AG04450 (cell line): ENCODE data around the gene ULK4. TPM values are rescaled to one million over a fixed set of nuclear protein-coding genes. Genes with fewer than 3 reads are reported as not detected.
A peak's percentile ranks its signal among the peaks of the same experiment; 100 is the strongest.

Source experiments
- CTCF ChIA-PET: fragments of 300-600, 350-600 bp; formaldehyde crosslinking; extraction: SDS; loops from one replicate; lab custom pipeline; 2022; ENCODE audit warnings: antibody characterized with exemption, inconsistent platforms; lab: Charles Lee
- POLR2A ChIA-PET: fragments of 350-600 bp; formaldehyde crosslinking; extraction: SDS; loops from one replicate; lab custom pipeline; 2021; ENCODE audit warnings: antibody characterized with exemption, inconsistent platforms; lab: Yijun Ruan, JAX
- DNase-seq: peaks from one replicate; pipeline ENCODE4 v3.0.0-alpha.2; 2011; ENCODE audit warnings: low read depth, low spot score
- H3K27ac ChIP-seq: one replicate; pipeline ENCODE4 v1.5.1; 2012; ENCODE audit warnings: low read depth, low read length, control low read depth
- H3K27me3 ChIP-seq: one replicate; pipeline ENCODE4 v1.6.0; 2012; ENCODE audit warnings: low read length; ENCODE audit not compliant: control insufficient read depth, insufficient read depth
- H3K4me3 ChIP-seq: 2 replicates; pipeline ENCODE4 v1.5.1; 2011; ENCODE audit warnings: mild to moderate bottlenecking, low read depth, low read length, control low read depth
- H3K9me3 ChIP-seq: 2 replicates; pipeline ENCODE4 v1.5.1; 2012; ENCODE audit warnings: low read length; ENCODE audit not compliant: control insufficient read depth, insufficient read depth
- polyA plus RNA-seq: library from polyadenylated mRNA; depleted of rRNA; stranded (reverse); fragments of >200 nt; gene quantifications from 2 replicates; pipeline ENCODE4 v1.2.3, GENCODE V29; 2011
- TF ChIP-seq, protein P1 (sequence below): IDR thresholded peaks from 2 replicates; pipeline ENCODE4 v1.5.1; 2011; ENCODE audit warnings: low read depth, low read length, control low read depth, inconsistent platforms

ULK4 gene
- polyA plus RNA-seq, 1 experiment: 3.7 TPM

DNA sequence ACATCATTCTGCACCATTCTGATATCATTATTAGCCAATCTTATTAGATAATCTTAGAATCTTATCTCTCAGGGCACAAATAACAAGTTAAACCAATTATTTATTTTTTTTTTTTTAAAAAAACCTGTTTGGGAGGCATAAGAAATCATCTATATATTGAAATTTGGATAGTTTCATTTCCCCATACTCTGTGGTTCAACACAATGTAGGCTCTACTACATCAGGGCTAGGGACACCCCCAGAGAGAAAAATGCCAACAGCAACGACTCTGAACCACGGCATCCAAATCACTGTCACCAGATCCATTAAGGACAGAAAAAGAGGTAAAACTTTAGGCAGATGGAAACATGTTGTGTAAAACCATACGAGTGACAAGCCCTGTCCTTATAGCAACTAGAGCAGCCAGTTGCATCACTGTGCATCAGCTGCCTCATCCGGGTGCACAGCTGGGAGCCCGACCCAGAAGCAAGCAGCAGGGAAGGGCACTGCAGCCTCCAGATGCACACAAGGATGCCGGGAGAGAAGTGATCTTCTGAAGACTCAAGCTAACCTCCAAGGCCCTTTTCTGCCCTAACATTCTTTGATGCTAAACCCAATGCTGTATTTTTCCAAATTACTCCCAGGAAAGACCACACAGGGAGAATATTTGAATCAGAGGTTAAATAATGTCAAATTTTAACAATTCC, 381.5 kb downstream of the ULK4 start:
- ChIA-PET POLR2A (no interaction called here), CTCF (no interaction called here)
- TF ChIP-seq, protein P1, sequence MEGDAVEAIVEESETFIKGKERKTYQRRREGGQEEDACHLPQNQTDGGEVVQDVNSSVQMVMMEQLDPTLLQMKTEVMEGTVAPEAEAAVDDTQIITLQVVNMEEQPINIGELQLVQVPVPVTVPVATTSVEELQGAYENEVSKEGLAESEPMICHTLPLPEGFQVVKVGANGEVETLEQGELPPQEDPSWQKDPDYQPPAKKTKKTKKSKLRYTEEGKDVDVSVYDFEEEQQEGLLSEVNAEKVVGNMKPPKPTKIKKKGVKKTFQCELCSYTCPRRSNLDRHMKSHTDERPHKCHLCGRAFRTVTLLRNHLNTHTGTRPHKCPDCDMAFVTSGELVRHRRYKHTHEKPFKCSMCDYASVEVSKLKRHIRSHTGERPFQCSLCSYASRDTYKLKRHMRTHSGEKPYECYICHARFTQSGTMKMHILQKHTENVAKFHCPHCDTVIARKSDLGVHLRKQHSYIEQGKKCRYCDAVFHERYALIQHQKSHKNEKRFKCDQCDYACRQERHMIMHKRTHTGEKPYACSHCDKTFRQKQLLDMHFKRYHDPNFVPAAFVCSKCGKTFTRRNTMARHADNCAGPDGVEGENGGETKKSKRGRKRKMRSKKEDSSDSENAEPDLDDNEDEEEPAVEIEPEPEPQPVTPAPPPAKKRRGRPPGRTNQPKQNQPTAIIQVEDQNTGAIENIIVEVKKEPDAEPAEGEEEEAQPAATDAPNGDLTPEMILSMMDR: no peak

GRCh38 chr3:41579861-41580260, 382.0 kb downstream of the ULK4 start:
- H3K27me3 ChIP-seq: no peaks in the 10 kb centered on the region
- POLR2A ChIA-PET: no interaction called here
- no peak overlapping the region for H3K27ac ChIP-seq
- no peaks in the 10 kb centered on the region for H3K9me3 ChIP-seq
- DNase-seq: no peak
- CTCF ChIA-PET: no interaction called here
- TF ChIP-seq, protein P1: no peak
- no peak overlapping the region for H3K4me3 ChIP-seq

More for the DNA sequence above, 381.5 kb downstream of the ULK4 start:
- Histone ChIP-seq H3K4me3 (no peak overlapping the region), H3K27me3 (no peaks in the 10 kb centered on the region), H3K9me3 (no peaks in the 10 kb centered on the region), H3K27ac (no peak overlapping the region)
- no peak for DNase-seq

- ChIA-PET CTCF (no interaction called here), POLR2A (no interaction called here)
- TF ChIP-seq, protein P1: no peak
These were observed 383.1 kb downstream of the ULK4 start for GRCh38 chr3:41578798-41579197.

GRCh38 chr3:41575724-41576123, 386.2 kb downstream of the ULK4 start:
- POLR2A ChIA-PET: no interaction called here
- CTCF ChIA-PET: no interaction called here
- TF ChIP-seq, protein P1: no peak
- H3K27me3 ChIP-seq: no peaks in the 10 kb centered on the region
- no peak overlapping the region for H3K4me3 ChIP-seq
- no peak for DNase-seq
- H3K9me3 ChIP-seq: no peaks in the 10 kb centered on the region
- H3K27ac ChIP-seq: no peak overlapping the region

More at GRCh38 chr3:41578798-41579197, 383.1 kb downstream of the ULK4 start:
- Histone ChIP-seq H3K27me3 (no peaks in the 10 kb centered on the region), H3K9me3 (no peaks in the 10 kb centered on the region), H3K27ac (no peak overlapping the region), H3K4me3 (no peak overlapping the region)
- no peak for DNase-seq

- Histone ChIP-seq H3K9me3 (no peaks in the 10 kb centered on the region), H3K27ac (no peak overlapping the region), H3K27me3 (no peaks in the 10 kb centered on the region), H3K4me3 (no peak overlapping the region)
- DNase-seq: no peak
- ChIA-PET POLR2A (no interaction called here), CTCF (no interaction called here)
- TF ChIP-seq, protein P1: peak; percentile 25; the same call in 1 of the 2 replicates
These were observed 387.0 kb downstream of the ULK4 start for GRCh38 chr3:41574900-41575299.
